Measurements from ENCODE around the gene MSMO1. TPM values are rescaled to one million over a fixed set of nuclear protein-coding genes. Genes with fewer than 3 reads are reported as not detected.

MSMO1 gene
- total RNA-seq, 1 donor from 2014 or later = 206 TPM

- peak; percentile 32 for TF ChIP-seq CTCF (IDR thresholded peaks at IDR 0.05; ENCODE audit: insufficient read depth, low read length, severe bottlenecking)
- no peaks in the 10 kb centered on the region for H3K27me3 ChIP-seq (ENCODE audit: control insufficient read depth, insufficient read depth, low read length)
- H3K36me3 ChIP-seq (ENCODE audit: control insufficient read depth, insufficient read depth, low read length) = peaks cover 5% of the 10 kb centered on the region
- peak; percentile 44 for DNase-seq (ENCODE audit: low read depth)
- H3K4me3 ChIP-seq (ENCODE audit: low read depth, low read length) = no peak overlapping the region
- FAIRE-seq = no peak
Observed at GRCh38 chr4:165343353-165344191, 16.1 kb downstream of the MSMO1 start.

- H3K36me3 ChIP-seq (ENCODE audit: control insufficient read depth, insufficient read depth, low read length) = no peaks in the 10 kb centered on the region
- no peak for FAIRE-seq
- H3K4me3 ChIP-seq (ENCODE audit: low read depth, low read length) = no peak overlapping the region
- no peak for TF ChIP-seq CTCF (IDR thresholded peaks at IDR 0.05; ENCODE audit: insufficient read depth, low read length, severe bottlenecking)
- DNase-seq (ENCODE audit: low read depth) = no peak
- H3K27me3 ChIP-seq (ENCODE audit: control insufficient read depth, insufficient read depth, low read length) = no peaks in the 10 kb centered on the region
Observed at GRCh38 chr4:165345666-165346417, 18.4 kb downstream of the MSMO1 start.

- no peak for TF ChIP-seq CTCF (IDR thresholded peaks at IDR 0.05; ENCODE audit: insufficient read depth, low read length, severe bottlenecking)
- Histone ChIP-seq H3K36me3 (ENCODE audit: control insufficient read depth, insufficient read depth, low read length) (no peaks in the 10 kb centered on the region), H3K4me3 (ENCODE audit: low read depth, low read length) (no peak overlapping the region), H3K27me3 (ENCODE audit: control insufficient read depth, insufficient read depth, low read length) (no peaks in the 10 kb centered on the region)
- DNase-seq (ENCODE audit: low read depth) (no peak), FAIRE-seq (no peak)
Observed at GRCh38 chr4:165347647-165348569, 20.4 kb downstream of the MSMO1 start.

DNA sequence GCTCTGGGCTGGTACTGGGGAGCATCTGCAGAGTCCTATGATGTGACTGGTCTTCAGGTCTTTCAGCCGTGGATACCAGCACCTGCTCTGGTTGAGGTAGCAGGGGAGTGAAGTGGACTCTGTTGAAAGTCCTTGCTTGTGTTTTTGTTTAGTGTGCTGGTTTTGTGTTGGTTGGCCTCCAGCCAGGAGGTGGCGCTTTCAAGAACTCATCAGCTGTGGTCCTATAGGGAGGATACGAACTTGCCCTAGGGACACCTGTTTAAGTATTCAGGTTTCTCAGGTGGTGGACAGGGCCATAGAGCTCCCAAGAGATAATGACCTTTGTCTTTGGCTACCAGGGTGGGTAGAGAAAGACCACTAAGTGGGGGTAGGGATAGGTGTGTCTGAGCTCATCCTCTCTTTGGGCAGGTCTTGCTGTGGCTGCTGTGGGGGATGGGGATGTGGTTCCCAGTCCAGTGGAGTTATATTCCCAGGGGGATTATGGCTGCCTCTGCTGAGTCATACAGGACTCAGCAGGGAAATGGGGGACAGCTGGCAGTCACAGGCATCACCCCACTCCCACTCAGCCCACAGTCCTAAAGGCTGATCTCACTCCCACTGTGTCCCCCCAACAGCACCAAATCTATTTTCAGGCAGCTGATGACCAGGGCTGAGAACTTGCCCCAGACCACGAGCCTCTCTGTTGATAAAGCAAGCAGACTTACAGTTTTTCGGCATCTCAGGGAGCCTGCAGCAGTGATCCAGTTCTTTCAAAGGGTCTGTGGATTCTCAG lies 24.1 kb downstream of the MSMO1 start:
- no peaks in the 10 kb centered on the region for H3K27me3 ChIP-seq (ENCODE audit: control insufficient read depth, insufficient read depth, low read length)
- FAIRE-seq (no peak), DNase-seq (ENCODE audit: low read depth) (no peak)
- H3K4me3 ChIP-seq (ENCODE audit: low read depth, low read length) = no peak overlapping the region
- no peaks in the 10 kb centered on the region for H3K36me3 ChIP-seq (ENCODE audit: control insufficient read depth, insufficient read depth, low read length)
- TF ChIP-seq CTCF (IDR thresholded peaks at IDR 0.05; ENCODE audit: insufficient read depth, low read length, severe bottlenecking) = no peak

- peak; percentile 55 for DNase-seq (ENCODE audit: low read depth)
- no peak for FAIRE-seq
- Histone ChIP-seq H3K36me3 (ENCODE audit: control insufficient read depth, insufficient read depth, low read length) (no peaks in the 10 kb centered on the region), H3K27me3 (ENCODE audit: control insufficient read depth, insufficient read depth, low read length) (no peaks in the 10 kb centered on the region), H3K4me3 (ENCODE audit: low read depth, low read length) (no peak overlapping the region)
- peak; percentile 57 for TF ChIP-seq CTCF (IDR thresholded peaks at IDR 0.05; ENCODE audit: insufficient read depth, low read length, severe bottlenecking)
Observed at GRCh38 chr4:165355900-165356300, 28.4 kb downstream of the MSMO1 start.

Data from bronchial epithelial cell (primary cell).